G401 (cell line): ENCODE data around the gene OR10V1. TPM values are rescaled to one million over a fixed set of nuclear protein-coding genes. Genes with fewer than 3 reads are reported as not detected.

Experiments
- DNase-seq: peaks from one replicate; pipeline ENCODE4 v3.0.0-alpha.2; 2015; ENCODE audit warnings: low spot score
- in situ Hi-C: cut with HindIII; loops from 2 replicates; pipeline ENCODE4 v1.10.0; 2016; ENCODE audit warnings: low sequenced_read_pairs, mixed read lengths
- total RNA-seq: library from RNA; depleted of rRNA; stranded (reverse); fragments of >200 nt; shearing (Covaris generic); gene quantifications from 2 replicates; pipeline ENCODE4 v1.2.3, GENCODE V29; 2014; rRNA removed

The OR10V1 gene, protein sequence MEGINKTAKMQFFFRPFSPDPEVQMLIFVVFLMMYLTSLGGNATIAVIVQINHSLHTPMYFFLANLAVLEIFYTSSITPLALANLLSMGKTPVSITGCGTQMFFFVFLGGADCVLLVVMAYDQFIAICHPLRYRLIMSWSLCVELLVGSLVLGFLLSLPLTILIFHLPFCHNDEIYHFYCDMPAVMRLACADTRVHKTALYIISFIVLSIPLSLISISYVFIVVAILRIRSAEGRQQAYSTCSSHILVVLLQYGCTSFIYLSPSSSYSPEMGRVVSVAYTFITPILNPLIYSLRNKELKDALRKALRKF
- not detected in 2 replicates for total RNA-seq

DNA sequence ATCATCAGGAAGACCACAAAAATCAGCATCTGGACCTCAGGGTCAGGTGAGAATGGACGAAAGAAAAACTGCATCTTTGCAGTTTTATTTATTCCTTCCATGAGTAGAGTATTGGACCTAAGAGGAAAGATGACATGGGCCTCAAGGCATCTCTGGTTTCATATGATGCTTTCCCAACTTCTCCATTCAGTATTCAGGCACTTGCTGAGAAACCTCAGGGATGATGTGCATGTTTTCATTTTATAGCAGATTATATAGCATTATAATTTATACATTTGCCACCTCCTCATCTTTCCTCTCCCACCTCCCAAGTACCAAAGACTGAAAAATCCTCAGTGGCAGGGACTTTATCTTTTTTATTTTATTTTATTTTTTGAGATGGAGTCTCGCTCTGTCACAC, at the start of gene OR10V1:
Gene OR10V1 (minus strand): TSS at position 101 of the 400 bp plus-strand sequence. CDS start 0 bp downstream, at position 101.
- in situ Hi-C loops = no loop called here
- DNase-seq = no peak

DNA sequence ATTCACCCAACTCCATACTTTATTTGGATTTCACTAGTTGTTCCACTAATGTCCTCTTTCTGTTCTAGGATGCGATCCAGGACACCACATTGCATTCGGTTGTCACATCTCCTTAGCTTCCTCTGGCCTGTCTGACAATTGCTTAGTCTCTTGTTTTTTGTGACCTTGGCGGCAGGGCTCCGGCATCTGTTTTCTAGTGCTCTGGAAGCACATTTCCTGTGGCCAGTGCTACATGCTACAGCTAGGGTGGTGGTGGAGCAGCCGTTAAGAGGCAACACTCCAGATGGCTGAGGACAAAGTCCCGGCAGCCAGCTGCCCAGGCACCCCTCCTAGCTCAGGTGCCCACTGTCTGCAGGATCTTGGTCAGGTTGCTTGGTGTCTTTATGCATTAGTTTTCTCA, 48.3 kb upstream of the OR10V1 start:
- no peak for DNase-seq
- in situ Hi-C loops = no loop called here

DNA sequence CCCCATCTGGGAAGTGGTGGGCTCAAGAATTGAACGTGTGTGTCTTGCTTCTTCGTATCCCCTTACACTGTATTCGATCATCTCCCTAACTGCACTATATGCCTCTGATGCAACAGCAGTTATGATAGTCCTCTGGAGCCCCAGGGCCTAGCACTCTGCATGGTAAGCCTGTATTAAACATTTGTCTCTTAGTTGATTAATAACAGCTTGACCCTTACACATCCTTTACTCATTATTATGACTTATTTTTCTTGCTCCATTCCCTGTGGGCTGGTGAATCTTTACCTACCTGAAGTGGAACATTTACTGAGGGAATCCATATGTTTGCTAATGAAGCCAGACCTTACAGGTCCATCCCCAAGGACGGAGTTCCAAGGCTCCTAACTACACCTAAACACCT, 47.1 kb upstream of the OR10V1 start:
- in situ Hi-C loops = no loop called here
- DNase-seq = no peak

DNA sequence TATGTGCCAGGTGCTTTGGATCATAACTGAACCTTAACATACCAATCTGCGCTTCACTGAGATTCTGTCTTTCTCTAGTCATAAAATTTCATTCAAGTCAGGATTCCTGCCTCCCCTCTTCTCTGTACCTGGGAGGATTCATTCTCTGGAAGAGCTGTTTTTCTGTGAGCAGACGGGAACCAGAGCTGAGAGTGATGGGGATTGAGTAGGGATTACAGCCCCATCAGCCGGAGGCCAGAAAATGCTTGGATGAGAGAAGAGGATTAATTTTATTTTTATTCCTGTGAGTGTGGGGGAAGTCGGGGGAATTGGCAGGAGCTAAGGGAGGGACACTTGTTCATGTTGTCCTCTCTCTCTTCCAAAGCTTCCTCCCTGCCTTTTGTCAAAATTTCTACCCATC, 46.3 kb upstream of the OR10V1 start:
- in situ Hi-C loops = no loop called here
- no peak for DNase-seq

DNA sequence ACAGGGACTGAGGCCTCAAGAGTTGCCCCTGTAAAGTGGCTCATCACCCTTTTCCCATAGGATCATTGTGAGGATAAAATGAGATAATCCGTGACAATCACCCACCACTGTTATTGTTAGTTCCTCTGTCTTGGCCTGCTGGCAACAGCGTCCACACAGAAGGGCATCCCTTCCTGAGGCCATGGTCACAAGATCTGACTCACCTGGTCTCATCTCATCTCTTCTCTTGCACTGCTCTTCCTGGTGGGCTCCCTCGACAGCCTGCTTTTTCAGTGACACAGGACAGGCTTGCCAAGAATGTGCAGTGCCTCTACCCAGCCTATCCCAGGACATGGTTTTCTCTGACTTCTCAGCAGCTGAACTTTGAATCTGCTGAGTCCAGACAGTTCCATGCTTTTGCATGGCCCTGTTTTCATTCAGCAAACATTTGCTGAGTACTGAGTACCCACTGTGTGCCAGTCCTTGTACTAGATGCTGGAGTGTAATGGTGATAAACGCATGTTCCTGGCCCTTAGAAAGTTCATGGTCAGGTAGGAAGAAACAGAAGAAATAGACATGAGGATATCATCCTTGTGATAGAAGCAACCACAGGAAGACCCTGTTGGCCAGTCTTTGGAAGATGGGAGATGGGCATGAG, 44.9 kb upstream of the OR10V1 start:
- in situ Hi-C loops = no loop called here
- DNase-seq = no peak

DNA sequence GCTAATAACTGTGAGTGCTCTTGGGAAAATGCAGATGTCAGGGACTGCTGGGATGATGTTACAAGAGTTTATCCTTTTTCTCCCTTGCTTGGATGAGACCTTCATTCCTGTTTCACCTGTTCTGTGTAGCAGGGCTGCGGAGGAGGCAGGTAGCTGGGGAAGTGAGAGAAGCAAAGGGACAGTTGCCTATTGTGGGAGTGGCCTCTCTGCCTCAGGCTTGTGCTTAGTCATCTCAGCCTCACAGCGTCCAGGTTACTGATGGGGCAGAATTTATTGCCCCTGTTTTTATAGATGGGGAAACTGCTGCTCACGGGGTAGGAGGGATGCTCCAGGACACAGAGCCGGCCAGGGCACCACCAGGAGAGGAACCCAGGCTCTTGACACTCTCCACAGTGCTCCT, 43.2 kb upstream of the OR10V1 start:
- DNase-seq = peak; percentile 25
- in situ Hi-C loops = no loop called here

DNA sequence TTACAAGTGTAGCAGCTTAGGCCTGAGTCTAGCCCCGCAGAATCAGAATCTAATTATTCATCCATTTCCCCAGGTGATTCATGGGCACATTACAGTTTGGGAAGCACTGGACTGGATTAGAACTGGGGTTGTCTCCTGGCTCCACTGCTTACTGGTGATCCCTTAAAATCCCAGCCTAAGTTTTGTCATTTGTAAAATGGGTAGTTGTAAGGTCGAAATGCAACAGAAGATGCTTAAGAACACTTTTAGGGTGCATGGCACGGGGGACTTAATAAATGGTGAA, 42.9 kb upstream of the OR10V1 start:
- in situ Hi-C loops = no loop called here
- DNase-seq = peak; percentile 19

DNA sequence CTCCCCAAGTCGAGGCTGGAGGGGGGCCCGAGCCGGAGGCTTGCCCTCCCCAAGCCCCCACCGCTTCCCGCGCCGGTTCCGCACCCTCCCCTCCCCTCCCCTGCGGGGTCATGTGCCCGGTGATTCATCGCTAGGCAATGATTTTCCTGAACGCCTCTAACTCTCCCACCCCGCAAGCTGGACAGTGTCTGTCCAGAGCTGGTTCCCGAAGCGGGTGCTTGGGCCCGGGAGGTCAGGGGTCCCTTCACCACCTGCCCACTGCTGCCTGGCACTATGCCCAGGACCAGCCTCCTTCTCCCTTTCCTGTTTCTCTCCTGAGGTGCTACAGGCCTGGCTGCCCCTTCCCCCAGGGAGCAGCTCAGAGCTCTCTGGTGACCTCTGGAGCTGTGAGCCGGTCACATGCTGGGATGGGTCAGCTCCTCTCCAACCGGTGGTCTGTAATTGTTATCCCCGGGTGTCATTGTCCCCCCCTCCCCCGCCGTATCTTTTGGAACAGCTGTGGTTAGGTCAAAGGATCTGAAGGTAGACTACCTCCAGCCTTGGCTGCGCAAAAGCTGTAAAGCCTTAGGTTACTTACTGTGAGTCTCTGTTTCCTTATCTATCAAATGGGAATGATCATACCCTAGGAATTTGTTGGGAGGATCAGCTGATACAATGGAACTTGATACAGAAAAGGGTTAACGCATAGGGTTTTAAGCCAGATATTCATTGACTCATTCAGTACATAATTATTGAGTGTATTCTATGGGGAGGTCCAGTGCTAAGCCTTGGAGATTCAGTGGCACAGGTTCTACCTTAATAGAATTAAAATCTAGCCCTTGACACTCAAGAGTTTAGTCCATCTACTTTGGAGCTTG, 42.3 kb upstream of the OR10V1 start:
- in situ Hi-C loops = no loop called here
- DNase-seq = peak; percentile 59

DNA sequence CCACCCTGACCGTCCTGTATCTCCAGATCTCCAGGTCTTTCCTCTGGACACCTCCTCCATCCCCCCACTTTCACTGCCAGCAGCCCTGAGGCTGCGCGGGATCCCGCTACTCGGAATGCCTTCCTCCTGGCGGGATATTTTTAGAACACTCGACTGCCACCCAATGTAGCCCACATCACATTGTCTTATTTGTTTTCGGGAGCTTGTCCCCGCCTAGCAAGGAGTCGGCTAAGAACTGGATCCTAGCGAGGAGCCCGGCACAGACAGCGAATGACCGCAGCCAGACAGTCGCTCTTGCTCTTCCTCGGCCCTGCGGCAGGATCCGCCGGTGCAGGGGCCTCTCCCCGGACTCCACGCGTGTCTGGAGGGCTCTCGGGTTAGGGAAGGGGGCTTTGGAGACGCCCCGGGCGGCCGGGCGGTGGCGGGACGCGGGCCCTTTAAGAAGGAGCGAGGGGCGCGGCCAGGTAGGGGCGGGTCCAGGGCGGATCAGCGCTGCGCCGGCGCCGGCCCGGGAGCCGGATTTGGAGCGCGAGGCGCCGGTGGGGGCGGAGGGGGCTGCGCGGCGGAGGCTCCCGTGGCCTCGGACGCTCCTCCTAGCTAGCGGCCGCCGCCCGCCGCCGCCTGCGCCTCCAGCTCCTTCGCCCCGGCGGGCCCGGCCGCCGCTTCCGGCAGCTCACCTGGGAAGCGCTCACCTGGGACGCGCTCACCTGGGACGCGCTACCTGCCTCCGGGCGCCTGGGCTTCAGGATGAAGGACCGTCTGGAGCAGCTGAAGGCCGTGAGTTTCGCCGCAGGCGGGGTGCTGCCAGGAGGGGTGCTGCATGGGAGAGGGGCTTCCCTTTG, 41.4 kb upstream of the OR10V1 start, which contains the start of gene STX3:
Gene STX3 (plus strand): TSS at position 518 of the 842 bp plus-strand sequence. CDS start 230 bp downstream, at position 748.
- in situ Hi-C loops = no loop called here
- peak; percentile 86 for DNase-seq

DNA sequence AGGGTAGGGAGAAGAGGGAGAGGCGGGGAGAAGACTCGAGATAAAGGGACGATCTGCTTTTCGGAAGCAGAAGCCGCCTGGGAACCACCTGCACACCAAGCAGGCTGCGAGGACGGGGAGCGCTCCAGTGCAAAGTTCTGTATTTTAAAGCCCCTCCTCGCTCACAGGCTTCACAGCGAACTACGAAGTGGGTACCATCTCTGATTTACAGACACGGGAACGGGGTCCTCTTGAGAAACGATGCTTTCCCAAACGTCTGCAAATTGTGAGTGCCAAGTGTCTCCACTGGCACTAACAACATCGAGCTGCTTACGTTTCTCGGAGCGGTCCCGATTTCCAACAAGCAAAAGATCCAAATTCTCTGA, 40.8 kb upstream of the OR10V1 start:
- in situ Hi-C loops = no loop called here
- no peak for DNase-seq

DNA sequence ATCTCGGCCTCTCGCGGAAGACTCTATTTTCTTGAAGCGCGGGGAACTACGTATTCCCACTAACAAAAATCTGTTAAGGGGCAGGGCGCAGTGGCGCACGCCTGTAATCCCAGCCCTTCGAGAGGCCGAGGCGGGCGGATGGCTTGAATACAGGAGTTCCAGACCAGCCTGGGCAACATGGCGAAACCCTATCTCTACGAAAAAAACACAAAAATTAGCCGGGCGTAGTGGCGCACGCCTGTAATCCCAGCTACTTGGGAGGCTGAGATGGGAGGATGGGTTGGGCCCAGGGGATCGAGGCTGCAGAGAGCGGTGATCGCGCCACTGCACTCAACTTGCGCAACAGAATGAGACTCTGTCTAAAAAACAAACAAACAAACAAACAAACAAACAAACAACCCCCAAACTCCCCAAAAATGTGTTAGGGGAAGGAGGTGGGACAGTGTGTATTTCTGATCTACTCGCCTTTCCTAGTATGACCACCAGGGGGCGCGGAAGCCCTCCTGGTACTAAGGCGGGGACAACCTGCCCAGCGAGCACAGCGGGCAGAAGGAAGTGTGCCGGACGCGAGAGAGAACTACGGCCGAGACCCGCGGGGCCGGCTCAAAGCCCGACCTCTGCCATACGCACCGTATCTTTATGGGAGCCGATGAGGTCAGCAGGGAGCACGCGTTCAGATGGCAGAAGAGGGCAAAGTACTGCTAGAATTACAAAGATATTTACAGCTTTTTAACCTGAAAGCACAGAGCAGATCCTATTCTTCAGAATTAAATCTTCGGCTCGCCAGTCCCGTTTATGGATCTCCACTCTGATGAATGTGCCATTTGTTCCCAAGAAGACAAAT, 40.2 kb upstream of the OR10V1 start:
- in situ Hi-C loops = no loop called here
- DNase-seq = peak; percentile 89

DNA sequence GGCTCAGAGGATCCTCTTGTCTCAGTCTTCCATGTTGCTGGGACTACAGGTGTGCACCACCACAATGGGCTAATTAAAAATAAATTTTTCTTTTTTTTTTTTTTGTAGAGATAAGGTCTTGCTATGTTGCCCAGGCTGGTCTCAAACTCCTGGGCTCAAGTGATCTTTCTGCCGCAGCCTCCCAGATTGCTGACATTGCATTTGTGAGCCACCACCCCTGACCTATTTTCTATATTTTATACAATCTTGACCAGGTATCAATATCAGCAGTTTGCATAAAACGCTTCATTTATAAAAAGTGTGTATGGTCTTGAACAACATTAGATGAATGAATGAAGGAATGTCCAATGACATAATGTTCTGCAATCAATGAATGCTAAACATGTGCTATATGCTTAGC, 32.5 kb upstream of the OR10V1 start:
- in situ Hi-C loops = no loop called here
- DNase-seq = no peak

DNA sequence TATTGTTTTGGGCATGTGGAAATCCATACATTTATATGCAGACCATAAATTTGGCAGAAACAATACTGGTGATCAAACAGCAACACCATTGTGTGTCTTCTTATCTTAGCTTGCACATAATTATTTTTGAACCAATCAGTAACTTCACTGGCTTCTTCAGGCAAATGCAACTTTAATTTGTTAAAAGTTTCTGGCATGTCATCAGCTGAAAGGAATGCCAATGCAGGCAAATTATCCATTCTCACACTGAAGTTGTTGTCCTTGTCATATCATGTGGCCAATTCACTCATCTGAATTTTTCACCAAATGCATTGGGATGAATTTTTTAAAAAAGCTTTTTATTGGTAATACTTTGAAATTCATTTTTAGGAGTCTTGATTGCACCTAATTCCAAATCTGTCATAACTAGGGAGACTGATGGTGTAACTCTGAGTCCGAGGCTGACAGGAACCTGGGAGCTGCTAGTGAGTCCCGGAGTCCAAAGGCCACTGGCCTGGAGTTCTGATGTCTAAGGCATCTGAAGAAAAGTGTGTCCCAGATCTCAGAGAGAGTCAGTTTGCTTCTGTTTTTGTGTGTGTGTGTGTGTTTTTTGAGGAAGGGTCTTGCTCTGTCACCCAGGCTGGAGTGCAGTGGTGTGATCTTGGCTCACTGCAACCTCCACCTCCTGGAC, 17.4 kb upstream of the OR10V1 start:
- no peak for DNase-seq
- in situ Hi-C loops = no loop called here

DNA sequence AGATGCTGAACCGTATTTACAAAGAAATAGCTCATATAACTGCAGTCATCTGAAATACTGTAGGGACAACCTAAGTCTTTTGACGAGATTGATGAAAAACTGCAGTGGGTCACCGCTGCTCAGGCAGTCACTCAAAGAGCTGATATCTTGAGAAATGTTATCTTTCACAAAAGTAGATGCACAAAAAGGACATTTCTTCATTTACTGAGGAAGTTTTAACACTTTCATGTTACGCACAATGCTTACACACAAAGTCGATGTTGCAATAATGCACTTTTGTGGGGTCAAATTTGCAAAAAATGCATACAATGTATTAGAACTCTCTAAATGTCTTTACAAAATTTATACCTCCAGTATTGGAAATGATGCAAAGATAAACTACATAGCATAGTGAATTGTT, 16.2 kb upstream of the OR10V1 start:
- in situ Hi-C loops = no loop called here

DNA sequence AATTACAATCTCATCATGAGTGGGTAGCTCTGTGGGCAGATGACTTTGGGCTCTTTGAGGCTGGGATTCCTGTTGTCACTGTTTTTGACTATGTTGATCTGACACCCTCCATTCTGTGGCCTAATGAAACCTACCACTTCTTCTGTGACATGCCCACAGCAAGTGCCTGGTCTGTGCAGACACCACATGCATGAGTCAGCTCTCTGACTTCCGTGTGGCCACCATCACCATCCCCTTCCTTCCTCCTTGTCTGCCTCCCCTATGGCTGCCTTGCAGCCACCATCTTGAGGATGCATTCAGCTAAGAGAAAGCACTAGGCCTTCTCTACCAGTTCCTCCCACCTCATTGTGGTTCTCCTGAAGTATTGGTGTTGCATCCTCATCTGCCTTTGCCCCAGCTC, 15.3 kb upstream of the OR10V1 start:
- in situ Hi-C loops = no loop called here
- no peak for DNase-seq

More for the DNA sequence above, 16.2 kb upstream of the OR10V1 start:
- no peak for DNase-seq

DNA sequence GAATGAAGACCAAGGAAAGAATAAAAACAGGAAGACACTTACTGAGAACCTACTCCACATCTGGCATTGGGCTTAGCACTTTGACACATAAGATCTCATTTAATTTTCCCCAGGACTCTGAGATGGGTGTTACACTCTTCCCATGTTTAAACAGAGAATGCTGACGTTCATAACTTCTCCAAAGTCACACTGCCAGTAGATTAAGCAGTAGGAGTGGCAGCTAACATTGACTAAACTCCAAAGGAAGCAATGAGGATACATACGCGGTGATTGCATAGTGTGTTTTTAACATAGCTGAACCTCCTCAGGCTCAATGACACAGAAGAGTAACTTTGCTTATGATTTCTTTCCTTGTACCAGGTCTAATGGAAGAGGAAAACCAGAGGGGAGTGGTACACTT, 14.5 kb upstream of the OR10V1 start:
- in situ Hi-C loops = no loop called here
- no peak for DNase-seq

DNA sequence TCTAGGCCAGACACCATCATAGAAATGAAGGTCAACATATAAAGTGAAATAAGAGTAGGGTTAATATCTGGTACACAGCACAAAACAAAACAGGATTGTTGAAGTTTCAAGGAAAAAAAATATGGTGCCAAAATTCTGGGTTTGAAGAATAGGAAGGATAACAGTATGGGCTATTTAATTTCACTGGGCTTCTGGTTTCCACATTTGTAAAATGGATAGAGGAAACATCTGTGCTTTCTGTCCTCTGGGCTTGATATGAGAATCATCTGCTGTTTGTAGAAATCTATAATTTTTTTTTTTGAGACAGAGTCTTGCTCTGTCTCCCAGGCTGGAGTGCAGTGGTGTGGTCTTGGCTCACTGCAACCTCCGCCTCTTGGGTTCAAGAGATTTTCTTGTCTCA, 13.8 kb upstream of the OR10V1 start:
- in situ Hi-C loops = no loop called here
- DNase-seq = no peak

DNA sequence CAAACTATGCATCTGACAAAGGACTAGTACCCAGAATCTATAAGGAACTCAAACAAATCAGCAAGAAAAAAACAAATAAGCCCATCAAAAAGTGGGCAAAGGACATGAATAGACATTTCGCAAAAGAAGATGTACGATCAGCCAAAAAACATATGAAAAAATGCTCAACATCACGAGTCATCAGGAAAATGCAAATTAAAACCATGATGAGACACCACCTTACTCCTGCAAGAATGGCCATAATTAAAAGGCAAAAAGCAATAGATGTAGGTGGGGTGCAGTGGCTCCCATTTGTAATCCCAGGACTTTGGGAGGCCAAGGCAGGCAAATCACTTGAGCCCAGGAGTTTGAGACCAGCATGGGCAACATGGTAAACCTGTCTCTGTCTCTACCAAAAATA, 10.4 kb upstream of the OR10V1 start:
- in situ Hi-C loops = no loop called here
- DNase-seq = no peak
